Activated CD4-positive, alpha-beta T cell treated with anti-CD3 and anti-CD28 coated beads for 1 hour (primary cell): ENCODE data around the gene BICDL2.

Experiments
- DNase-seq: peaks from one replicate; pipeline ENCODE4 v3.0.0-alpha.2; 2020

The BICDL2 gene

GRCh38 chr16:3023415-3023668, 13.4 kb downstream of the BICDL2 start:
- DNase-seq: no peak

- no peak for DNase-seq
Observed at GRCh38 chr16:3022684-3023414, 13.9 kb downstream of the BICDL2 start.

DNA sequence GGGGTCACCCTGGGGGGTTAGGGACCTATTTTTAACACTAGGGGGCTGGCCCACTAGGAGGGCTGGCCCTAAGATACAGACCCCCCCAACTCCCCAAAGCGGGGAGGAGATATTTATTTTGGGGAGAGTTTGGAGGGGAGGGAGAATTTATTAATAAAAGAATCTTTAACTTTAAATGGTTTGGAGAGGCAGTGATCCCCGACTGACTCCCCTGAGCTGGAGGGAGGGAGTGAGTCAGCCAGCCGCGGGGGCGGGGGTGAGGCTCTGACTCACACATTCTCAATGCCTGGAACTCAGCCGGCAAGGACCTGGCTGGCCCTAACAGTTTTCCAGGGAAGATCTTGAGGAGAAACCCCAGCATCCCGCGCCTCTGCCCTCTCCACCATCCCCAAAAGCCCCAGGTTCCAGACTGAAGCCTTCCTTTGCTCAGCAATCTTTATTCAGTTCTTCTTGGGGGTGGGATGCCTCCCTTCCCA, 14.5 kb downstream of the BICDL2 start:
- DNase-seq: peak; percentile 85

GRCh38 chr16:3021449-3022207, 15.1 kb downstream of the BICDL2 start:
- DNase-seq: peak; percentile 74

DNA sequence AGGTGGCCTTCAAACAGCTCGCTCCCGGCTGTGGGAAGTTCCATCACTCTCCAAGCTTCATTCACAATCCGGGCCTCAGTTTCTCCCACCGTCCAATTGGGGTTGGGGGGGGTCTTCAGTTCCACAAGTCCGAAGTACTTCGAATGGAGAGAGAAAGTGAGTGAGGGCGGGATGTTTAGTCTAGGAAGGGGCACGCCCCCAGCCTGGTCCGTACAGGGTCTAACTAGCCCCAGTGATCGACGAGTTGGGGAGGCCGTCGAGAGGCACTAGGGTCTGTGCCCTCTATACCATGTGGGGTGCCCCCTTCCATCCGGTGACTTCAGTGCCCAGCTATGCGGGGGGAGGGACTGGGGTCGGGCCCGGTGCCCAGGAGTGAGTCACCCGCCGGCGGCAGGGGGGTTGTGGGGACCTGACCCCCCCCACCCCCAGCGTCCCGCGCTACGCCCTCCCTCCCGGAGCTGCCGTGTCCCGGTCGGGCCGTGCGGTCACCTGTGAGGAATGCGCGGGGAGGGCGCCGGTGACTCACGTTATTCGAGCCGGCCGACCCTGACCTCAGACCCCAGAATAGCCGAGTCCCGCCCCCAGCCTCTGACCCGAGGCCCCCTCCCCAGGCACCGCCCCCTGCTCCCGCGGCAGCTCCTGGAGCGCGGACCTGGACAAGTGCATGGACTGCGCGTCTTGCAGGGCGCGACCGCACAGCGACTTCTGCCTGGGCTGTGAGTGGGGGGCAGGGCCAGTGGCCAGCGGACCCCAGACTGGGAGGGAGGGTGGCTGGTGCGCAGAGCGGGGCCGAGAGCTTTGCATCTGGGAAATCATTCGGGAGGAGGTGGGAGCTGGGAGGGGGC, 15.9 kb downstream of the BICDL2 start:
- DNase-seq: peak; percentile 61

- DNase-seq: peak; percentile 45
Observed at GRCh38 chr16:3020247-3020603, 16.5 kb downstream of the BICDL2 start, which contains the start of gene TNFRSF12A. TNFRSF12A (plus strand) TSS chr16:3020368; CDS start chr16:3020398, 30 bp downstream.

DNA sequence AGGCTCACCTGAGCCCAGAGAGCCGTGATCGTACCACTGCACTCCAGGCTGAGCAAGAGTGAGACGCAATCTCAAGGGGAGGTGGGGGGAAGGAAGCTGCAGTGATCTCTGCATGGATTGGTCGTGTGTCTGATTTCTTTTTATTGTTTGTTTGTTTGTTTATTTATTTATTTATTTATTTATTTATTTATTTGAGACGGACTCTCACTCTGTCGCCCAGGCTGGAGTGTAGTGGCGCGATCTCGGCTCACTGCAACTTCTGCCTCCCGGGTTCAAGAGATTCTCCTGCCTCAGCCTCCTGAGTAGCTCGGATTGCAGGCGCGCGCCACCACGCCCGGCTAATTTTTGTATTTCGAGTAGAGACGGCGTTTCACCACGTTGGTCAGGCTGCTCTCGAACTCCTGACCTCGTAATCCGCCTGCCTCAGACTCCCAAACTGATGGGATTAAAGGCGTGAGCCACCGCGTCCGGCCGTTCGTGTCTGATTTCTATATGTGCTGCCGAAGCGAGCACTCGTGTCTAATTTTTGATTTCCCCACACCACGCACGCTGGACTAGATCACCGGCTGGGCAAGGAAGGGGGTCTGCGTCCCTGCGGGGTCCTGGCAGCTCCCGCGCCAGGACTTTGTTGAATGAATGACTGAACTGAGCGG, 17.0 kb downstream of the BICDL2 start:
- no peak for DNase-seq

- DNase-seq: no peak
Observed at GRCh38 chr16:3017794-3018506, 18.8 kb downstream of the BICDL2 start, which contains the start of gene CLDN6. CLDN6 (minus strand) TSS chr16:3018183; CDS start chr16:3016021, 2,162 bp downstream.

GRCh38 chr16:3017344-3017743, 19.4 kb downstream of the BICDL2 start:
- no peak for DNase-seq

DNA sequence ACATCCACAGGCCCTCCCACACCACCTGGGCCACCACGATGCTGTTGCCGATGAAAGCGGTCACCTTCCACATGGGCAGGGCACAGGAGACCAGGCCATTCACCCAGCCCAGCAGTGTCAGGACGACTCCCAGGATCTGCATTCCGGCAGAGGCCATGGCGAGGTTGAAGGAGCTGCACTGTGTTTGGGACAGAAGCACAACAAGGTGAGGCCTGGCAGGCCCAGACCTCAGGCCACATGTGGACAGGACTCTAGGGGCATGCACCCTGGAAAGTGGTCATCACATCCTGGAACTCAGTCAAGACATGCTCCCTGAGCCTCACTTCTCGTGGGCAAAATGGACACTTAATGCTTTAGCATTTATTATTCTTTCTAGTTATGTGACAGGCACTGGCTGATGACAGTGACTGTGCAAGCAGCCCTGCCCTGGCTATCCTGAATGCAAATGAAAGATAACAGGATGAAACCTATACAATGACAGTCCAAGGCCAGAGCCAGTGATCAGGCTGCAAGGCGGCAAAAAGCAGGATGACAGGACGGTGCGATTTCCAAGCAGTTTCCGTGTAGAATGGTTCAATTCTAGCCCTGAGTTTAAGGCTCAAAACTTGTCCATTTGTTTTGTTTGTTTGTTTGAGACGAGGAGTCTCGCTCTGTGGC, 20.8 kb downstream of the BICDL2 start:
- no peak for DNase-seq

DNA sequence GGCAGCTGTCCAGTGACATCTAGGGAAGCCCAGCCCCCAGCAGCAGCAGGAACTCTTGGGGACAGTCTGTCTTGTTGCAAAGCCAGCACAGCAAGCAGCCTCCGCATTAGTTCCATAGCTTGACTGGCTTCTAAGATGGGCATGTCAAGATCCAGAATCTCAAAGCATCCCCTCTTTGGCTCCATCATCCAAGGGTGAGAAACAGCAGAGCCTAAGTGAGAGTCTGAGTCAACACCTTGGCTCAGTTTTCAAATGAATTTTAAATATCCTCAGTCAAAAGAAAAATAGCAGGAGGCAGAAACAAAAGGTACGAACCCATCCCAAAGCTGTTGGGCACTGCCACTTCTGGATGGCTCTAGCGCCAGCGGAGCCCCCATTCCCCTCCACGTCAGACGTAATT, 21.8 kb downstream of the BICDL2 start:
- DNase-seq: no peak

GRCh38 chr16:3013998-3014690, 22.6 kb downstream of the BICDL2 start:
- no peak for DNase-seq

DNA sequence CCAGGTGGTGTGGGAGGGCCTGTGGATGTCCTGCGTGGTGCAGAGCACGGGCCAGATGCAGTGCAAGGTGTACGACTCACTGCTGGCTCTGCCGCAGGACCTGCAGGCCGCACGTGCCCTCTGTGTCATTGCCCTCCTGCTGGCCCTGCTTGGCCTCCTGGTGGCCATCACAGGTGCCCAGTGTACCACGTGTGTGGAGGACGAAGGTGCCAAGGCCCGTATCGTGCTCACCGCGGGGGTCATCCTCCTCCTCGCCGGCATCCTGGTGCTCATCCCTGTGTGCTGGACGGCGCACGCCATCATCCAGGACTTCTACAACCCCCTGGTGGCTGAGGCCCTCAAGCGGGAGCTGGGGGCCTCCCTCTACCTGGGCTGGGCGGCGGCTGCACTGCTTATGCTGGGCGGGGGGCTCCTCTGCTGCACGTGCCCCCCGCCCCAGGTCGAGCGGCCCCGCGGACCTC, 23.2 kb downstream of the BICDL2 start:
- DNase-seq: no peak

GRCh38 chr16:3012828-3013420, 23.8 kb downstream of the BICDL2 start, which contains the start of gene CLDN9:
CLDN9 (plus strand) TSS chr16:3012923; CDS start chr16:3013363, 440 bp downstream.
- no peak for DNase-seq

GRCh38 chr16:3012246-3012645, 24.5 kb downstream of the BICDL2 start:
- no peak for DNase-seq

DNA sequence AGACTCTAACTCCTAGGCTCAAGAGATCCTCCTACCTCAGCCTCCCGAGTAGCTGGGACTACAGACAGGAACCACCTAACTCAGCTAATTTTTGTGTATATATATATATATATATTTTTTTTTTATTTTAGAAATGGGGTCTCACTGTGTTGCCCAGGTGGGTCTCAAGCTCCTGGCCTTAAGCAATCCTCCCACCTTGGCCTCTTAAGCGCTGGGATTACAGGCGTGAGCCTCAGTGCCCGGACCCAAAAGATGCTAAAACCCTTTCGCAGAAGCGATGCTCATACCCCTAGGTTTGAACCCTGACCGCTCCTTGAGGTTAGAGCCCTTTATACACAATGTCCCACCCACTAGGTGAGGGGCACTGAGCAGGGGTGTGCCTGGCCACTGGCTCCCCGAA, 26.2 kb downstream of the BICDL2 start:
- DNase-seq: no peak

DNA sequence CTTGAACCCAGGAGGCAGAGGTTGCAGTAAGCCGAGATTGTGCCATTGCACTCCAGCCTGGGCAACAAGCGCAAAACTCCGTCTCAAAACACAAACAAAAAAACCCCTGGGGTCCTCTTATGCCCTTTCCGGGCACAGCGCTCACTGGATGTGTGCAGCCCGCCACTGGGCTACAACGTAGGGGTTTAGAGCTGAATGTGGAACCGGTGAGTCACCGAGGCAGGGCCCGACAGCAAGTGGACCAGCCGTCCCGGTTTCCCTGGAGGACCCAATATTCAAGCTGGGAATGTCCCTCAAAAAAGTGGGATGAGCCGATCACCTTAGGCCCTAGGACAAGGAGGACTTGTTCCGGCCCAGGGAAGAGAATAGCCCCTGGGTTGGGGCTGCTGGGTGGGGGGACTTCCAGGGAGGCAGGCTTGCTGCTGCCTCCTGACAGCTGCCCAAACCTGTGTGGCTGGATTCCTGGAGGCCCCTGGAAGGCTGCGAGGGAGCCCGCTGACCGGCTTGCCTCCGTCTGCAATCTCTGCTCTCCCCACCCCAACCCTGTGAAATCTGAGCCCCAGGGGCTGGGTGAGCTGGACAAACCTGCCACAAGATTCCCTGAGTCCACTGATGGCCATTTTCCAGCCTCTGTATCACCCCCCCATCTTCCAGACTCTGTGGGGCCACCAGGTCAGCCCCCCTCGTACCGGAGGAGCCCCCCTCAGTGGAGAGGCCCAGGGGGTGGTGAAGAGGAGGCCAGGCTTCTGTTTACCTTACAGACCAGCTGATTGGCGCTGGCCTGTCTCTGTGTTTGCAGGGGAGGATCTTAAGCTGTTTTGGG, 27.0 kb downstream of the BICDL2 start:
- no peak for DNase-seq

DNA sequence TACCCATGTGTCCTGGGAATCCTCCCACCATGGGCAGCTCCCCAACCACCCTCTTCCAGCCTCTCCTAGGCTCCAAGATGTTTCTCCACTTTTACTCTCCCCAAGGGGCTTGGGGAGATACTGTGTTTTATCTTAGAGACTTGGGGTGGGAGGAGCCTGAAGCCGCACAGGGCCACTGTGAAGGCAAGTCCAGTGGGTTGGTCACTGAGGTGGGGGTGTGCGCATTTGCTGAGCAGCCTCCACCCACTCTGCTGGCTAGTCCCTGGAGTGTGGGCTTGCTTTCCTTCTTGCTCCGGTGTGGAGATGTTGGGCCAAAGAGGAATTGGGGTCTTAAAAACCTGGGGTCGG, 28.1 kb downstream of the BICDL2 start:
- DNase-seq: no peak

GRCh38 chr16:3007957-3008689, 28.6 kb downstream of the BICDL2 start:
- no peak for DNase-seq
